Measurements from ENCODE around the gene KIFC3. TPM values are rescaled to one million over a fixed set of nuclear protein-coding genes. Genes with fewer than 3 reads are reported as not detected.
A peak's percentile ranks its signal among the peaks of the same experiment; 100 is the strongest.
"Not testable (repeated sequence)": the region's sequence is repeated elsewhere in the genome, so short reads cannot be mapped to it uniquely, and the experiment has no call there.

The KIFC3 gene
- total RNA-seq, 1 donor from 2014 or later = 27.6 TPM

- Mint-ChIP-seq H3K4me3 (ENCODE audit: low read depth) (no peak overlapping the region), H3K27ac (no peak overlapping the region), H3K36me3 (ENCODE audit: insufficient read depth) (peaks cover 14% of the 10 kb centered on the region), H3K4me1 (ENCODE audit: low read depth) (no peaks in the 10 kb centered on the region), H3K9me3 (ENCODE audit: low read depth) (no peaks in the 10 kb centered on the region), H3K27me3 (peaks cover 6% of the 10 kb centered on the region)
- no peak for DNase-seq (ENCODE audit: low spot score, unreplicated experiment)
- TF ChIP-seq CTCF (IDR thresholded peaks at IDR 0.05; ENCODE audit: unreplicated experiment) = no peak
These were observed 20.9 kb downstream of the KIFC3 start for GRCh38 chr16:57781349-57781740.

- peaks cover 14% of the 10 kb centered on the region for H3K36me3 Mint-ChIP-seq (ENCODE audit: insufficient read depth)
- H3K27me3 Mint-ChIP-seq; H3K9me3 Mint-ChIP-seq (ENCODE audit: low read depth); DNase-seq (ENCODE audit: low spot score, unreplicated experiment); H3K4me3 Mint-ChIP-seq (ENCODE audit: low read depth); H3K4me1 Mint-ChIP-seq (ENCODE audit: low read depth); H3K27ac Mint-ChIP-seq: not testable (repeated sequence)
These were observed 22.5 kb downstream of the KIFC3 start for GRCh38 chr16:57779836-57780235.

GRCh38 chr16:57778658-57779057 is 23.6 kb downstream of the KIFC3 start:
- Mint-ChIP-seq H3K36me3 (ENCODE audit: insufficient read depth) (peaks cover 9% of the 10 kb centered on the region), H3K4me1 (ENCODE audit: low read depth) (peaks cover 4% of the 10 kb centered on the region), H3K4me3 (ENCODE audit: low read depth) (no peak overlapping the region), H3K27me3 (peaks cover 5% of the 10 kb centered on the region), H3K27ac (no peak overlapping the region), H3K9me3 (ENCODE audit: low read depth) (no peaks in the 10 kb centered on the region)
- DNase-seq (ENCODE audit: low spot score, unreplicated experiment) = no peak
- TF ChIP-seq CTCF (IDR thresholded peaks at IDR 0.05; ENCODE audit: unreplicated experiment) = no peak

- DNase-seq (ENCODE audit: low spot score, unreplicated experiment) = peak; percentile 71
- peak; percentile 83 for TF ChIP-seq CTCF (IDR thresholded peaks at IDR 0.05; ENCODE audit: unreplicated experiment)
- Mint-ChIP-seq H3K27ac (peak overlapping the region; percentile 15), H3K4me1 (ENCODE audit: low read depth) (peaks cover 10% of the 10 kb centered on the region), H3K4me3 (ENCODE audit: low read depth) (no peak overlapping the region), H3K27me3 (peaks cover 5% of the 10 kb centered on the region), H3K36me3 (ENCODE audit: insufficient read depth) (peaks cover 9% of the 10 kb centered on the region), H3K9me3 (ENCODE audit: low read depth) (no peaks in the 10 kb centered on the region)
These were observed 26.4 kb downstream of the KIFC3 start for GRCh38 chr16:57775661-57776469.

GRCh38 chr16:57774705-57775285 is 27.5 kb downstream of the KIFC3 start:
- Mint-ChIP-seq H3K27ac (no peak overlapping the region), H3K4me3 (ENCODE audit: low read depth) (no peak overlapping the region), H3K36me3 (ENCODE audit: insufficient read depth) (peaks cover 13% of the 10 kb centered on the region), H3K4me1 (ENCODE audit: low read depth) (peaks cover 10% of the 10 kb centered on the region), H3K9me3 (ENCODE audit: low read depth) (no peaks in the 10 kb centered on the region), H3K27me3 (peaks cover 5% of the 10 kb centered on the region)
- DNase-seq (ENCODE audit: low spot score, unreplicated experiment) = no peak
- TF ChIP-seq CTCF (IDR thresholded peaks at IDR 0.05; ENCODE audit: unreplicated experiment) = no peak
